OCI-LY3 (cell line): Measurements from ENCODE around the gene CLDN22.

Source experiments
- H2AFZ ChIP-seq: fragments of 200-600, 300-600 bp; shearing (Covaris generic); 2 replicates; pipeline ENCODE4 v1.6.0; 2014; ENCODE audit warnings: antibody characterized with exemption, low read depth, low read length
- H3K27ac ChIP-seq: fragments of 200-600, 300-600 bp; sonication (generic); 2 replicates; pipeline ENCODE4 v1.5.1; 2014; ENCODE audit warnings: mild to moderate bottlenecking, low read length, moderate library complexity, mixed read lengths
- H3K27me3 ChIP-seq: fragments of 200-600, 300-600 bp; sonication (generic); 2 replicates; pipeline ENCODE4 v1.6.1; 2014; ENCODE audit warnings: low read depth, low read length, mixed read lengths
- H3K36me3 ChIP-seq: fragments of 200-600, 300-600 bp; sonication (generic); replicated peaks from 2 replicates; pipeline ENCODE3; 2014; ENCODE audit warnings: low read depth, low read length, mixed read lengths
- H3K4me1 ChIP-seq: fragments of 300-600, 200-600 bp; sonication (generic); 2 replicates; pipeline ENCODE4 v1.6.1; 2014; ENCODE audit warnings: low read length, mixed read lengths
- H3K4me2 ChIP-seq: fragments of 200-600, 300-600 bp; sonication (generic); 2 replicates; pipeline ENCODE4 v1.6.1; 2014; ENCODE audit warnings: low read length, mixed read lengths
- H3K4me3 ChIP-seq: fragments of 300-600, 200-600 bp; sonication (generic); 2 replicates; pipeline ENCODE4 v1.5.1; 2014; ENCODE audit warnings: antibody characterized with exemption, mild to moderate bottlenecking, low read length, moderate library complexity
- H3K79me2 ChIP-seq: fragments of 300-600, 200-600 bp; shearing (Covaris generic); 2 replicates; pipeline ENCODE4 v1.6.1; 2014; ENCODE audit warnings: mild to moderate bottlenecking, low read length, mixed read lengths
- H3K9ac ChIP-seq: fragments of 300-600, 200-600 bp; shearing (Covaris generic); 2 replicates; pipeline ENCODE4 v1.6.0; 2014; ENCODE audit warnings: mild to moderate bottlenecking, low read length, moderate library complexity
- H3K9me3 ChIP-seq: fragments of 200-600, 300-600 bp; shearing (Covaris generic); 2 replicates; pipeline ENCODE4 v1.6.1; 2014; ENCODE audit warnings: low read length, mixed read lengths; ENCODE audit not compliant: insufficient read depth
- H4K20me1 ChIP-seq: fragments of 200-600, 300-600 bp; sonication (generic); 2 replicates; pipeline ENCODE4 v1.6.1; 2016; ENCODE audit warnings: low read length, mixed read lengths; ENCODE audit not compliant: insufficient read depth
- CTCF ChIP-seq: fragments of 200-600, 300-600 bp; sonication (generic); IDR thresholded peaks from 2 replicates; pipeline ENCODE4 v1.5.1; 2014; ENCODE audit warnings: antibody characterized with exemption, low read length, low read depth
- EZH2phosphoT487 ChIP-seq: fragments of 200-600 bp; shearing (Covaris generic); IDR thresholded peaks from 2 replicates; pipeline ENCODE4 v1.6.1; 2018; ENCODE audit warnings: antibody characterized with exemption, mixed run types, low read depth

CLDN22 gene

GRCh38 chr4:183345261-183345660 is 25.2 kb upstream of the CLDN22 start:
- H3K9ac ChIP-seq, result no peak overlapping the region
- no peaks in the 10 kb centered on the region for H4K20me1 ChIP-seq
- H3K27me3 ChIP-seq, result no peaks in the 10 kb centered on the region
- TF ChIP-seq EZH2phosphoT487 (no peak), CTCF (no peak)
- H3K9me3 ChIP-seq, result no peaks in the 10 kb centered on the region
- H3K79me2 ChIP-seq, result no peaks in the 10 kb centered on the region
- no peaks in the 10 kb centered on the region for H3K36me3 ChIP-seq
- H3K4me3 ChIP-seq, result no peak overlapping the region
- H2AFZ ChIP-seq, result no peak overlapping the region
- H3K27ac ChIP-seq, result no peak overlapping the region
- H3K4me2 ChIP-seq, result no peak overlapping the region
- H3K4me1 ChIP-seq, result peaks cover 4% of the 10 kb centered on the region; the same call in 1 of the 2 replicates

GRCh38 chr4:183344523-183345255 is 24.6 kb upstream of the CLDN22 start:
- peaks cover 4% of the 10 kb centered on the region; the same call in 1 of the 2 replicates for H3K4me1 ChIP-seq
- no peaks in the 10 kb centered on the region for H3K27me3 ChIP-seq
- H2AFZ ChIP-seq, result no peak overlapping the region
- H3K9me3 ChIP-seq, result no peaks in the 10 kb centered on the region
- H3K79me2 ChIP-seq, result no peaks in the 10 kb centered on the region
- no peaks in the 10 kb centered on the region for H4K20me1 ChIP-seq
- no peaks in the 10 kb centered on the region for H3K36me3 ChIP-seq
- TF ChIP-seq EZH2phosphoT487 (no peak), CTCF (no peak)
- H3K4me3 ChIP-seq, result no peak overlapping the region
- no peak overlapping the region for H3K27ac ChIP-seq
- H3K4me2 ChIP-seq, result no peak overlapping the region
- no peak overlapping the region for H3K9ac ChIP-seq

GRCh38 chr4:183343730-183344129 is 23.7 kb upstream of the CLDN22 start:
- Histone ChIP-seq H4K20me1 (no peaks in the 10 kb centered on the region), H3K4me1 (peaks cover under 1% of the 10 kb centered on the region; the same call in 1 of the 2 replicates), H3K36me3 (no peaks in the 10 kb centered on the region), H3K4me3 (no peak overlapping the region), H3K9me3 (no peaks in the 10 kb centered on the region), H2AFZ (no peak overlapping the region), H3K4me2 (no peak overlapping the region), H3K27me3 (no peaks in the 10 kb centered on the region), H3K27ac (no peak overlapping the region), H3K9ac (no peak overlapping the region), H3K79me2 (no peaks in the 10 kb centered on the region)
- TF ChIP-seq EZH2phosphoT487 (no peak), CTCF (no peak)

- H3K4me3 ChIP-seq, result no peak overlapping the region
- H3K4me1 ChIP-seq, result no peaks in the 10 kb centered on the region
- no peaks in the 10 kb centered on the region for H3K79me2 ChIP-seq
- H2AFZ ChIP-seq, result no peak overlapping the region
- no peaks in the 10 kb centered on the region for H3K36me3 ChIP-seq
- H3K27me3 ChIP-seq, result no peaks in the 10 kb centered on the region
- H3K27ac ChIP-seq, result no peak overlapping the region
- no peak overlapping the region for H3K4me2 ChIP-seq
- TF ChIP-seq EZH2phosphoT487, result no peak
- no peak for TF ChIP-seq CTCF
- H3K9ac ChIP-seq, result no peak overlapping the region
- no peaks in the 10 kb centered on the region for H3K9me3 ChIP-seq
- no peaks in the 10 kb centered on the region for H4K20me1 ChIP-seq
These were observed 22.8 kb upstream of the CLDN22 start for GRCh38 chr4:183342541-183343533.
